HG03457 (cell line): Measurements from ENCODE around the gene TSEN2.
A peak's percentile ranks its signal among the peaks of the same experiment; 100 is the strongest.
"Not testable (repeated sequence)": the region's sequence is repeated elsewhere in the genome, so short reads cannot be mapped to it uniquely, and the experiment has no call there.

ENCODE experiments used
- ATAC-seq: cut with Tn5 transposase; IDR thresholded peaks from one replicate; pipeline ENCODE4 v1.9.1; 2021; ENCODE audit warnings: moderate number of reproducible peaks; ENCODE audit not compliant: unreplicated experiment

The TSEN2 gene

DNA sequence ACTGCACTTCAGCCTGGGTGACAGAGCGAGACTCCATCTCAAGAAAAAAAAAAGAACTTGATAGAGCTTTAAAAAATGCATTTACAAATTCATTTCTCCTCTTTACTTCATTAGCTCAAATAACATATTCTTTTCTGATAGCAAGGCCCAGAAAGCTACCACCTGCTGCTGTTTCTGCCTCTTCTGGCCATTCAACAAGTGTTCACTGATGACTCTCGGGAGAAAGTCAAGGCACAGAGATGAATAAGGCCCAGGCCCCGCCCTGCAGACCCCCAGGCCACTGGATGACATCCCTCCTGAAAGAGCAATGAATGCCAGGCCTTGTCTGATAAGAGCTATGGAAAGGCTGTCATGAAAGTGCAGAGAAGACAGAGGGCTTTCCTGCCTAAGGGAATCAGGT is 13.6 kb upstream of the TSEN2 start:
- ATAC-seq, result no peak

GRCh38 chr3:12471241-12471640 is 13.0 kb upstream of the TSEN2 start:
- ATAC-seq, result no peak

DNA sequence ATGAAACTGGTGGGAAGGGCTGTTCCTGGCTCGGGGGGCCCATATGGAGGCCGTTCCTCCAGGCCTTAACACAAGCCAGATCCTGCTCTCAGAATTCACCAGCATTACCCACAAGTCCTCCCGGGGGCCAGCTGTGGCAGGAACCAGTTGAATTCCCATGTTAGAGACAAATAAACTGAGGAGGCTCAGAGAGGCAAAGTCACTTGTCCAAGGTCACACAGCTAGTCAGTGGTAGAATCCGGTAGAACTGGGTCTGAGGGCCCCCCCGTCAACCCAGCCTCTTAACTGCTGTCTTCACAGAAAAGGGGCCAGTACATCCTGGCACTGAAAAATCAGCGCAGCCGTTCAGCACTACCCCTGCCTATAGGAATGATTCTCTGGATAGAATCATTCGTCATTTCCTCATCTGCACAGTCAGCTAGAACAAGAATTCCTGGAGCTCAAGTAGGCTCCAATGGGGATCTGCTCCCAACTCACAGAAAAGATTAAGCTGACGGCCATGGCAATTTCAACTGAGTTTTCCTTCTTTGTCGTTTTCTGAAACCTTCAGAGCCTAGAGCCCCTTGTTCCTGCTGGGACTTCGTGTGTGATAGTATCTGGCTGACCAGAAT is 12.2 kb upstream of the TSEN2 start:
- no peak for ATAC-seq

DNA sequence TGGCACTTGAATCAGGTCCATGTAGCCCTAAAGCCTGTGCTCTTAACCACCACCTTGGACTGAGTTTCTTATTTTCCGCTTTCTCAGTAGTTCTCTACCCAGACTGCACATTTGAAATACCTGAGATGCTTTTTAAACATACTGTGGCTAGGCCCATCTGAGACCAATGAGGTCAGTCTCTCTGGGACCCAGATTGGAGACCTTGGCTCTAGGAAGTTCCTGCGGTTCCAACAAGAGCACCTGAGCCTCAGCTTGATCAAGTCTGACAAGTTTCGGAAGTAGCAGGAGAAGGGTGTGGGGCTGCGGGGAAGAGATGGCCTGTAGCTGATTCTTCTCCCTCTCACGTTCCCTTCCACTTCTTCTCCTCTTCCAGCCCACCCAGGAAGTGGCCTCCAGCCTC is 11.5 kb upstream of the TSEN2 start:
- no peak for ATAC-seq

- ATAC-seq, result no peak
Observed at GRCh38 chr3:12473511-12473910, 10.8 kb upstream of the TSEN2 start.

DNA sequence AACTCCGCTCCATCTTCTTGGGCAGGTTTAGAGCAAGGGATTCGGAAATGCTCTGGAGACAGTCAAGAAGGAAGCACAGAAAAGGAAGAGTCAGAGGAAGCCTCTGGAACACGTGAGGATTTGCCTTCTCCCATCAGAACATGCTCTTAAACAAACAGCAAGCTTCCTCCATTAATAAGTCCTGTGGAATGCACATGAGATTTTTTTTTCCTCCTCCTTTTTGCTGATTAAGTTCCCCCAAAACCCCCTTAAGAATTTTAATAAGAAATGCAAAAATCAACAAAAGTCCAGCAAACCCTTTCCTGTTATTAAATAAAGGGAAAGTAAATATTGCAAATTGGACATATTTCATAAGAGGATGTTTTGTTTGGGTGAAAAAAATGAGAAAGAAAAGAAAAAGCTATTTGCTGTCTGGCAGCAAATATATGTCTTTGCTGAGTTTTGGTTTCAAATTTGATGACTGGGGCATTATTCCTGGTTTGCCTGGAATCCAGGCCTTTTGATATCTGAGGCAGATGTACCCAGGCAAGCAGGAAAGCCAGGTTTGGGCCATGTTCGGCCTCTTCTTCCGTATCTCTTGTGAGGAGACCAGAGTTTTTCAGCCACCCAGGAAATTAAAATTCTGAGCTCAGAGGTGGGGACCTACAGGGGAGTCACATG is 7.9 kb upstream of the TSEN2 start:
- no peak for ATAC-seq

DNA sequence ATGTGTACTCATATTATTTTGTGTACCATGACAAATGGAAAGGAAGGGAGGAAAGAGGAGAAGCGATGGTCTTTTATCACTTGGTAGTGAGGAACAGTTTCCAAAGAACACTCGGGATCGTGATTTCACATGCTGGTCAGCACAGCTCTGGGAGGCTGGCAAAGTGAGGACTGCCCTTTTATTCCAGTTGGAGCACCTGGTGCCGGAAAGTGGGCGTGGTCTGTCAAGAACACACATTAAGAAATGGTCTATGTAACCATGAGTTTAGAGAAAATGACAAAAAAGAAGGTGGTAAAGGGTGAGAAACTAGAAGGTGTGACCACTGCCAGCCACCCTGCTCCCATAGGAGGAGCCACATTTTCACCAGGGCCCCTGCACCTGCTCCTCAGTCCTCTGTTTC is 7.0 kb upstream of the TSEN2 start:
- no peak for ATAC-seq

- no peak for ATAC-seq
Observed at GRCh38 chr3:12478326-12478725, 6.0 kb upstream of the TSEN2 start.

DNA sequence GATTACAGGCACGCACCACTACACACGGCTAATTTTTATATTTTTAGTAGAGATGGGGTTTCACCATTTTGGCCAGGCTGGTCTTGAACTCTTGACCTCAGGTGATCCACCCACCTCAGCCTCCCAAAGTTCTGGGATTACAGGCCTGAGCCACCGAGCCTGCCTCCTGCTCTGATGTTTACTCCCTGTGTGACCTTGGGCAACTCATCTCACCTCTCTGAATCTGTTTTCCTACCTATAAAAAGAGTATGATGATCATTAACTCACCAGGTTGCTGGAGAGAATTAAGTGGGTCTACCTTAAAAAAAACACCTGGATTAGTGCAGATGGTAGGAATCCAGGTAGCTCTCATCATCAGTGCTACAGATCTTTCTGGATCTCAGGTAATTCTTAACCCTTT is 5.1 kb upstream of the TSEN2 start:
- not testable (repeated sequence) for ATAC-seq

- ATAC-seq, result no peak
Observed at GRCh38 chr3:12479919-12480427, 4.3 kb upstream of the TSEN2 start.

- no peak for ATAC-seq
Observed at GRCh38 chr3:12483410-12483809, 870 bp upstream of the TSEN2 start.

DNA sequence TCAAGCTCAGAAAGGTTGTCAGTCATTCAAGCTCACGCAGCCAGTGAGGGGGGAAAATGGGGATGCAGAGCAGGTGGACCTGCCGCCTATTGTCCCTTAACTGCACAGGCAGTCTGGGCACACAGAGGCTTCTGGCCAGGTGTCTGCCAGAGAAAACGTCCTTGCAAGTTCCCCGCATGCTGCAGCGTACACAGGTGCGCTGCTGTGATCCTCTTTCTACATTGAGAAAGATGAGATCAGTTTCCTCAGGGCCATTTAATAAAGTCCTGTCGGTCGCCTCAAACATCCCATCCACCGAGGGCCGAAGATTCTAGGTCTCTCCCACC is 445 bp upstream of the TSEN2 start:
- peak; percentile 3 for ATAC-seq

- no peak for ATAC-seq
Observed at GRCh38 chr3:12484983-12485327, 675 bp downstream of the TSEN2 start.

- no peak for ATAC-seq
Observed at GRCh38 chr3:12486001-12486400, 1.7 kb downstream of the TSEN2 start.

DNA sequence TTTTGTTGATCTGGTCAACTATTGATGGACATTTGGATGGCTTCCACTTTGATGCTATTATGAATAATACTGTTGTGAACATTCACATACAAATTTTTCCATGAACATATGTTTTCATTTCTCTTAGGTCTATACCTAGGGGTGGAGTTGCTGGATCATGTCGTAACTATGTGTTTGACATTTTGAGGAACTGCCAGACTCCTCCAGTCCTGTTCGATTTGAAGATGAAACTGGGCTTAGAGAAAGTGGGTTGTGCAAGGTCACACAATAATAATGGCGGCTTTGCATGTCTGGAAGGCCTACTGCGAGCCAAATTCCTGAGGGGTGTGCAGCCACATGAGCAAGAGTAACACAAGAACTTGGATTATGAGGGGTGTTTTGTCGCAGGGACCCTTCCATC is 2.6 kb downstream of the TSEN2 start:
- ATAC-seq, result no peak

DNA sequence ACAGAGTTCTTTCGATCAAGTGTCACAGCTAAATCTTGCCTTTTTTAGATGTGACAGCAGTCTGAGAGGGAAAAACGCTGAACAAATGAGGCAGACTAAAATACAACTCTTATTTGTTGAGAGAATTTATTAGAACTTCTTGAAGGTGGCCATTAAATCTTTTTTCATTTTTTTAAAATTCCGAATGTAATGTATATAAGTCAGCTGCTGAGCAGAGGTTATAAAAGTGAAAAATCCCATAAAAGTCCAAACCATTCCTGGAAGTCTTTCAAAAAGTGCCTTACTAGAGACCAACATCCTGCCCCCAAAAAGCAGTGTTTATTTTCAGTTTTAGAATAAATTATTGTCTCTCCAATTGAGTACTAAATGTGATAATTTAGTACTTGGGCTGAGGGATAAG is 3.1 kb downstream of the TSEN2 start:
- no peak for ATAC-seq

DNA sequence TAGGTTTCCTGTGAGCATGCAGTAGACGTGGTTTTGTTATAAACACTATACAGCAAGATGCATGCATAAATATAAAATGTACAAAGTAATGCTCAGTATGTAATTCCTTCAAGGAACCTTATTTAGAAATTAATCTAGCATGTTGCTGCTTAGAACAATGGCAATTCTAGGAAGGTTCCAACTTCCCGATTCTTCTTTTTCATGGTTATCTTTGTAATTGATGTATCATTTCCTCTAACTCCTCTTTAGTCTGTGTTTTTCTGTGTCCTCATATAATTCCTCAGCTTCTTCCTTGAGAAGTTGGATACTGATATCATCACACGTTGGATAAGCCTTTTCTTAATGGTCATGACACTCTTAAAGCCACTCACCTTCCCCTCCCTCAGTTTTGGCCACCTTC is 3.5 kb downstream of the TSEN2 start:
- no peak for ATAC-seq

DNA sequence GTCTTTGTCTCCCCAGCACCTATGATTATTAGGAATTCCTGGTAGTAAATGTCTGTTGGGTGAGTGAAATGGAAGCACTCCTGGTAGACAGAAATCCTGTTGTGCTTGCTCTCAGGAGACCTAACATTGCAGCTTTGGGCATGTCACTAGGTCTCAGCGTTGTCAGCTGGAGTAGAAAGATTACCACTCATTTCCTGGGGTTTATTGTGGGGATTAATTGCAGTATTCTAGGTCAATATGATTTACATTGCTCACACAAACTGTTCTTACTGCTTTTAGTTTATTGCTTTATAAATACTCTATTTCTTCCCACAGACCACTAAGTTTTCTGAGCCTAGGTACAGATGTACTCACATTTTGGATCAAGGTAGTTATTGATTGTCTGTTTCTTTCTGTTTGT is 5.1 kb downstream of the TSEN2 start:
- ATAC-seq, result no peak

DNA sequence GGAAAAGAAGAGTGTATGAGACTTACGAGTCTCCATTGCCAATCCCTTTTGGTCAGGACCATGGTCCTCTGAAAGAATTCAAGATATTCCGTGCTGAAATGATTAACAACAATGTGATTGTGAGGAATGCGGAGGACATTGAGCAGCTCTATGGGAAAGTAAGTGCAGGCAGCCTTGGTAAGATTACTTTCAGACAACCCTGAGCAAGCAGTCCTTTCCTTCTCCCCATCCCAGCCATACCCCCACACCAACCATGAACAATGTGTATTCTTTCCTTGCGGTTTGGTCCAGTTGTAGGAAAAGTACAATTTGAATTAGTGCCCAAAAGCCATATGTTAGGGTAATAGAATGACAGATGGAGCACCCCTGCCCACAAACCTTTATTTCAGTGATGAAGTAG is 5.6 kb downstream of the TSEN2 start:
- no peak for ATAC-seq

DNA sequence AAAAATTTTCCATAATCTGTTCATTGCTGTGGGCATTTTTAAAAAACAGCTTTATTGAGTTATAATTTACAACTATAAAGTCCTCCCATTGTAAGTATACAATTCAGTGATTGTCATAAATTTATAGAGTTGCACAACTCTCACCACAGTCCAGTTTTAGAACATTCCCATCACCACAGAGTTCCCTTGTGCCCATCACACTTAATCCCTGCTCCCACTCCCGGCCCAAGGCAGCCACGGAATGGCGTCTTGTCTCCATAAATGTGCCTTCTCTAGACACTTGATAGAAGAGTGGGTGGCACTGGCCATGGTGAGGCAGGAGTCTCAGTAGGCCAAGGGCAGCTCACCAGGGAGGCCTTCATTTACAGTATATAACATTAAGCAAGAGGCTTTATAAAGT is 6.3 kb downstream of the TSEN2 start:
- ATAC-seq, result no peak

- no peak for ATAC-seq
Observed at GRCh38 chr3:12495749-12496452, 11.6 kb downstream of the TSEN2 start.

GRCh38 chr3:12496453-12496761 is 12.1 kb downstream of the TSEN2 start:
- ATAC-seq, result no peak

DNA sequence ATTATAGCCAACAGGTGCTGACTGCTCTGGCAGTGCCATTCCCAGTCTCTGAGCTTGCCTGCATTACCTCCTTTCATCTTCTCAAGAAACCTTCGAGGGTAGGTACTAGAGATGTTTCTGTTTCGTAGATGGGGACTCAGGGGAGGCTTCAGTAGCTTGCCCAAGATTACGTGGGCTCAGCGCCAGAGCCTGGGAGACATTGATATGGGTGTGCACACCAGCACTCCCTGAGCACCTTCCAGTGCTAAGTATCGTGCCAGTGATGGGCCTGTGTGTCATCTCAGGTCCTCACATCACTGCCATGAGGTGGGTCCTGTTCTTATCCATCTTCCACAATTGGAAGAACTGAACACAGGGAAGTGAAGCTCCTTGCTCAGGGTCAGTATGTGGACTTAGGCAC is 15.2 kb downstream of the TSEN2 start:
- ATAC-seq, result no peak
